CD14-positive monocyte (primary cell): ENCODE results near the gene CD81. TPM values are rescaled to one million over a fixed set of nuclear protein-coding genes. Genes with fewer than 3 reads are reported as not detected.

Source experiments
- DNase-seq, 3 donors: peaks; one replicate each; pipeline ENCODE4 v3.0.0-alpha.2; 2011 to 2022
- H2AFZ ChIP-seq: 2 replicates; pipeline ENCODE4 v1.6.0; 2012; ENCODE audit warnings: mild to moderate bottlenecking, low read depth, low read length, inconsistent platforms; ENCODE audit not compliant: insufficient read depth, poor library complexity, severe bottlenecking
- H3K27ac ChIP-seq, 2 donors: 1 replicate in 1 of 2; 2 replicates in 1 of 2; pipeline ENCODE4 v1.5.1; 2012 to 2013; ENCODE audit warnings: low read length in 2 of 2, control low read depth in 1 of 2, inconsistent platforms in 1 of 2, low read depth in 1 of 2, mild to moderate bottlenecking in 1 of 2
- H3K27me3 ChIP-seq, 2 donors: one replicate each; pipeline versions ENCODE4 v1.6.0 to v1.6.1; 2011 to 2013; ENCODE audit warnings: low read length in 2 of 2; ENCODE audit not compliant: control insufficient read depth in 2 of 2, insufficient read depth in 2 of 2
- H3K36me3 ChIP-seq, 2 donors: replicated peaks in 1 of 2; 1 replicate in 1 of 2; 2 replicates in 1 of 2; pipeline versions ENCODE4 v1.5.1 to v1.6.1; 2012 to 2013; ENCODE audit warnings: low read length in 2 of 2, control low read depth in 1 of 2, inconsistent platforms in 1 of 2, mild to moderate bottlenecking in 1 of 2; ENCODE audit not compliant: insufficient read depth in 2 of 2, control insufficient read depth in 1 of 2
- H3K4me1 ChIP-seq, 2 donors: 1 replicate in 1 of 2; 2 replicates in 1 of 2; pipeline versions ENCODE4 v1.5.1 to v1.6.1; 2012 to 2013; ENCODE audit warnings: low read length in 2 of 2, control low read depth in 1 of 2, inconsistent platforms in 1 of 2, mild to moderate bottlenecking in 1 of 2, moderate library complexity in 1 of 2; ENCODE audit not compliant: insufficient read depth in 2 of 2, control insufficient read depth in 1 of 2
- H3K4me2 ChIP-seq: replicated peaks from 2 replicates; pipeline ENCODE3; 2012; ENCODE audit warnings: low read length, moderate library complexity, mild to moderate bottlenecking; ENCODE audit not compliant: poor library complexity, severe bottlenecking; ENCODE audit errors: extremely low read depth
- H3K4me3 ChIP-seq, 3 experiments: fragments of 200-600 bp in 1 of 3; sonication (generic) in 1 of 3; replicated peaks in 1 of 3; 1 replicate in 2 of 3; 2 replicates in 1 of 3; pipeline ENCODE4 v1.5.1; 2011 to 2013; ENCODE audit warnings: low read length in 3 of 3, mild to moderate bottlenecking in 3 of 3, control low read depth in 2 of 3, low read depth in 2 of 3, inconsistent platforms in 1 of 3, moderate library complexity in 1 of 3
- H3K79me2 ChIP-seq: 2 replicates; pipeline ENCODE4 v1.6.0; 2012; ENCODE audit warnings: mild to moderate bottlenecking, control low read depth, inconsistent platforms, low read length, moderate library complexity; ENCODE audit not compliant: insufficient read depth
- H3K9ac ChIP-seq: 2 replicates; pipeline ENCODE4 v1.6.0; 2017; ENCODE audit warnings: low read length, mild to moderate bottlenecking; ENCODE audit not compliant: insufficient read depth, poor library complexity, severe bottlenecking
- H3K9me3 ChIP-seq, 2 donors: replicated peaks in 1 of 2; 1 replicate in 1 of 2; 2 replicates in 1 of 2; pipeline versions ENCODE4 v1.5.1 to v1.6.1; 2012 to 2013; ENCODE audit warnings: low read length in 2 of 2, control low read depth in 1 of 2; ENCODE audit not compliant: control insufficient read depth in 1 of 2, insufficient read depth in 1 of 2
- H4K20me1 ChIP-seq: 2 replicates; pipeline ENCODE4 v1.6.0; 2012; ENCODE audit warnings: mild to moderate bottlenecking, low read length, control low read depth, moderate library complexity; ENCODE audit not compliant: insufficient read depth
- H3K27ac Mint-ChIP-seq, 7 donors: one replicate each; pipeline ENCODE4 v1.8.0; 2020; ENCODE audit warnings: mild to moderate bottlenecking in 7 of 7, mixed read lengths in 7 of 7, moderate library complexity in 6 of 7, inconsistent platforms in 2 of 7
- H3K27me3 Mint-ChIP-seq, 3 donors: one replicate each; pipeline ENCODE4 v1.8.0; 2021 to 2022; ENCODE audit warnings: low read depth in 3 of 3, mild to moderate bottlenecking in 3 of 3, mixed read lengths in 3 of 3, moderate library complexity in 3 of 3, inconsistent platforms in 1 of 3
- H3K36me3 Mint-ChIP-seq, 2 donors: one replicate each; pipeline ENCODE4 v1.8.0; 2020; ENCODE audit warnings: mixed read lengths in 2 of 2, inconsistent platforms in 1 of 2, mild to moderate bottlenecking in 1 of 2
- H3K4me1 Mint-ChIP-seq: one replicate; pipeline ENCODE4 v1.8.0; 2020; ENCODE audit warnings: mild to moderate bottlenecking, mixed read lengths
- H3K4me3 Mint-ChIP-seq, 2 donors: one replicate each; pipeline ENCODE4 v1.8.0; 2020; ENCODE audit warnings: mild to moderate bottlenecking in 2 of 2, mixed read lengths in 2 of 2, moderate library complexity in 1 of 2
- H3K9me3 Mint-ChIP-seq, 7 donors: one replicate each; pipeline ENCODE4 v1.8.0; 2020 to 2022; ENCODE audit warnings: mixed read lengths in 7 of 7, mild to moderate bottlenecking in 6 of 7, moderate library complexity in 6 of 7, inconsistent platforms in 2 of 7
- CTCF ChIP-seq: fragments of 200-600 bp; IDR thresholded peaks from one replicate; pipeline ENCODE4 v1.8.0; 2022; ENCODE audit warnings: antibody characterized with exemption, mild to moderate bottlenecking
- WGBS: methylation state at CpG from one replicate; pipeline ENCODE4 v1.1.5; 2013; ENCODE audit warnings: missing lambda C conversion rate; ENCODE audit not compliant: insufficient coverage; 5-methylcytosine and 5-hydroxymethylcytosine counted together
- intact Hi-C, 2 donors: fragments of 100-400 bp; cut with micrococcal nuclease; formaldehyde crosslinking; loops; one replicate each; pipeline versions ENCODE4 v1.15.0 to v1.15.1; 2023
- polyA plus RNA-seq, 3 donors: library from polyadenylated mRNA; depleted of rRNA in 1 of 3; unstranded in 2 of 3; stranded (reverse) in 1 of 3; fragments of 300-500 nt in 2 of 3; fragments of >200 nt in 1 of 3; fragmentation: Illumina TruSeq in 2 of 3; gene quantifications; 1 replicate in 2 of 3; 2 replicates in 1 of 3; pipeline ENCODE4 v1.2.3, GENCODE V29; 2012 to 2021

CD81 gene
- polyA plus RNA-seq, 3 donors: 3.2 to 74.9 (median 12.3) TPM

DNA sequence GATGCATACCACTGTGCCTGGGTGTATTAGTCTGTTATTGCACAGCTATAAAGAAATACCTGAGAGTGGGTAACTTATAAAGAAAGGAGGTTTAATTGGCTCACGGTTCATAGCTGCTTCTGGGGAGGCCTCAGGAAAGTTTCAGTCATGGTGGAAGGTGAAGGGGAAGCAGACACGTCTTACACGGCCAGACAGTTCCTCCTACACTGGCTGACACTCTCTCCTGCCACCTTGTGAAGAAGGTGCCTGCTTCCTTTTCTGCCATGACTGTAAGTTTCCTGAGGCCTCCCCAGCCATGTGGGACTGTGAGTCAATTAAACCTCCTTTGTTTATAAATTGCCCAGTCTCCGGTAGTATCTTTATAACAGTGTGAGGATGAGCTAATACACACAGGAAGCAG lies 33.6 kb upstream of the CD81 start:
- Histone ChIP-seq H3K27ac (no peak overlapping the region), H3K9me3 (peaks cover 8 to 40% of the 10 kb centered on the region in 2 donors), H3K79me2 (no peaks in the 10 kb centered on the region), H3K27me3 (no peaks in the 10 kb centered on the region), H3K4me3 (no peak overlapping the region), H3K36me3 (no peaks in the 10 kb centered on the region), H3K9ac (no peak overlapping the region), H3K4me2 (no peak overlapping the region), H2AFZ (no peak overlapping the region), H3K4me1 (no peaks in the 10 kb centered on the region), H4K20me1 (no peaks in the 10 kb centered on the region)
- Mint-ChIP-seq H3K4me1 (no peaks in the 10 kb centered on the region), H3K27me3 (peaks cover 13 to 36% (median 24%) of the 10 kb centered on the region in 3 donors), H3K9me3 (peaks cover 21 to 42% (median 33%) of the 10 kb centered on the region in 7 donors), H3K4me3 (no peak overlapping the region), H3K27ac (no peak overlapping the region), H3K36me3 (no peaks in the 10 kb centered on the region)
- WGBS: no CpG with 5 or more reads among the region's 4 CpGs
- intact Hi-C loops: no loop called here
- DNase-seq: no peak
- no peak for TF ChIP-seq CTCF

- intact Hi-C loops: no loop called here
- Mint-ChIP-seq H3K36me3 (no peaks in the 10 kb centered on the region), H3K4me3 (no peak overlapping the region), H3K4me1 (no peaks in the 10 kb centered on the region), H3K9me3 (peaks cover 21 to 50% (median 43%) of the 10 kb centered on the region in 7 donors), H3K27ac (no peak overlapping the region), H3K27me3 (peaks cover 13 to 42% (median 22%) of the 10 kb centered on the region in 3 donors)
- DNase-seq: no peak
- Histone ChIP-seq H2AFZ (no peak overlapping the region), H3K36me3 (no peaks in the 10 kb centered on the region), H4K20me1 (no peaks in the 10 kb centered on the region), H3K79me2 (no peaks in the 10 kb centered on the region), H3K4me3 (no peak overlapping the region), H3K4me1 (no peaks in the 10 kb centered on the region), H3K27ac (no peak overlapping the region), H3K9ac (no peak overlapping the region), H3K9me3 (peaks cover 8 to 46% of the 10 kb centered on the region in 2 donors), H3K4me2 (no peak overlapping the region), H3K27me3 (no peaks in the 10 kb centered on the region)
- TF ChIP-seq CTCF: no peak
- WGBS: 100% methylated on average over 1 of the region's 2 CpGs
Measured at GRCh38 chr11:2345050-2345449, 32.1 kb upstream of the CD81 start.
